Measurements from ENCODE around the gene RILP.

The RILP gene

GRCh38 chr17:1640329-1641064, 9.2 kb downstream of the RILP start:
- no peaks in the 10 kb centered on the region for H3K9me2 ChIP-seq (replicated peaks; ENCODE audit: insufficient read depth, low read length)
- TF ChIP-seq EZH2 (optimal IDR thresholded peaks at IDR 0.05; ENCODE audit: low read depth, low read length), result no peak
- H3K36me3 ChIP-seq (replicated peaks; ENCODE audit: insufficient read depth, low read length), result no peaks in the 10 kb centered on the region
- H3K27ac ChIP-seq (ENCODE audit: low read length), result no peak overlapping the region
- no peak overlapping the region for H2AFZ ChIP-seq (ENCODE audit: low read length)
- H3K4me3 ChIP-seq (ENCODE audit: low read length), result no peak overlapping the region
- no peaks in the 10 kb centered on the region for H3K27me3 ChIP-seq (replicated peaks; ENCODE audit: insufficient read depth, low read length)
- 0 out of 2 replicates have a peak, but pooled peaks cover 4% of the 10 kb centered on the region for H3F3A ChIP-seq (ENCODE audit: insufficient read depth, low read length)
- peaks cover 9% of the 10 kb centered on the region for H3K4me1 ChIP-seq (ENCODE audit: low read length)
- DNase-seq, result no peak
- no peaks in the 10 kb centered on the region for H3K79me2 ChIP-seq (ENCODE audit: low read length)
- H3K4me2 ChIP-seq (ENCODE audit: low read depth, low read length), result no peak overlapping the region
- H3K9me3 ChIP-seq (replicated peaks; ENCODE audit: insufficient read depth, low read length), result no peaks in the 10 kb centered on the region
- no peak overlapping the region for H3K9ac ChIP-seq (ENCODE audit: low read length)
- no peaks in the 10 kb centered on the region for H4K20me1 ChIP-seq (ENCODE audit: insufficient read depth, low read length)

GRCh38 chr17:1639549-1640180, 10.0 kb downstream of the RILP start:
- Histone ChIP-seq H3K27ac (ENCODE audit: low read length) (no peak overlapping the region), H3K79me2 (ENCODE audit: low read length) (no peaks in the 10 kb centered on the region), H3K36me3 (replicated peaks; ENCODE audit: insufficient read depth, low read length) (no peaks in the 10 kb centered on the region), H3K27me3 (replicated peaks; ENCODE audit: insufficient read depth, low read length) (no peaks in the 10 kb centered on the region), H3F3A (ENCODE audit: insufficient read depth, low read length) (0 out of 2 replicates have a peak, but pooled peaks cover 4% of the 10 kb centered on the region), H3K4me2 (ENCODE audit: low read depth, low read length) (no peak overlapping the region), H4K20me1 (ENCODE audit: insufficient read depth, low read length) (no peaks in the 10 kb centered on the region), H3K4me3 (ENCODE audit: low read length) (no peak overlapping the region), H3K9me2 (replicated peaks; ENCODE audit: insufficient read depth, low read length) (no peaks in the 10 kb centered on the region), H3K9me3 (replicated peaks; ENCODE audit: insufficient read depth, low read length) (no peaks in the 10 kb centered on the region), H3K9ac (ENCODE audit: low read length) (no peak overlapping the region), H2AFZ (ENCODE audit: low read length) (no peak overlapping the region), H3K4me1 (ENCODE audit: low read length) (peaks cover 8% of the 10 kb centered on the region)
- DNase-seq, result no peak
- TF ChIP-seq EZH2phosphoT487 (IDR thresholded peaks at IDR 0.05; ENCODE audit: low read length) (no peak), CTCF (IDR thresholded peaks at IDR 0.05; ENCODE audit: low read length) (no peak), EZH2 (optimal IDR thresholded peaks at IDR 0.05; ENCODE audit: low read depth, low read length) (no peak)

GRCh38 chr17:1638624-1639300, 10.9 kb downstream of the RILP start:
- 0 out of 2 replicates have a peak, but pooled peaks cover 4% of the 10 kb centered on the region for H3F3A ChIP-seq (ENCODE audit: insufficient read depth, low read length)
- H3K27ac ChIP-seq (ENCODE audit: low read length), result no peak overlapping the region
- TF ChIP-seq EZH2 (optimal IDR thresholded peaks at IDR 0.05; ENCODE audit: low read depth, low read length) (no peak), CTCF (IDR thresholded peaks at IDR 0.05; ENCODE audit: low read length) (no peak), EZH2phosphoT487 (IDR thresholded peaks at IDR 0.05; ENCODE audit: low read length) (no peak)
- H3K27me3 ChIP-seq (replicated peaks; ENCODE audit: insufficient read depth, low read length), result no peaks in the 10 kb centered on the region
- H3K79me2 ChIP-seq (ENCODE audit: low read length), result no peaks in the 10 kb centered on the region
- no peaks in the 10 kb centered on the region for H3K36me3 ChIP-seq (replicated peaks; ENCODE audit: insufficient read depth, low read length)
- no peaks in the 10 kb centered on the region for H3K9me2 ChIP-seq (replicated peaks; ENCODE audit: insufficient read depth, low read length)
- H3K4me2 ChIP-seq (ENCODE audit: low read depth, low read length), result no peak overlapping the region
- no peak for DNase-seq
- no peaks in the 10 kb centered on the region for H3K9me3 ChIP-seq (replicated peaks; ENCODE audit: insufficient read depth, low read length)
- no peaks in the 10 kb centered on the region; the same call in 1 of the 2 replicates for H3K4me1 ChIP-seq (ENCODE audit: low read length)
- no peaks in the 10 kb centered on the region for H4K20me1 ChIP-seq (ENCODE audit: insufficient read depth, low read length)
- H3K9ac ChIP-seq (ENCODE audit: low read length), result no peak overlapping the region
- no peak overlapping the region for H2AFZ ChIP-seq (ENCODE audit: low read length)
- H3K4me3 ChIP-seq (ENCODE audit: low read length), result no peak overlapping the region

All from MM.1S (cell line).